NCI-H2171 (cell line): ENCODE data around the gene RIPK4.

Experiments used
- DNase-seq: peaks from one replicate; lab custom pipeline; 2025; lab: John Stamatoyannopoulos, UW

RIPK4 gene

GRCh38 chr21:41691205-41692184, 75.4 kb downstream of the RIPK4 start:
- DNase-seq, result no peak
